ENCODE measurements around the gene RAP2A. TPM values are rescaled to one million over a fixed set of nuclear protein-coding genes. Genes with fewer than 3 reads are reported as not detected.

RAP2A gene
- total RNA-seq: 9.6 TPM

- peak; percentile 92 for DNase-seq (ENCODE audit: low spot score)
- ATAC-seq: peak; percentile 79
These were observed at the start of gene RAP2A for GRCh38 chr13:97433727-97434396. RAP2A (plus strand) TSS chr13:97434169; CDS start chr13:97434471, 302 bp downstream.

DNA sequence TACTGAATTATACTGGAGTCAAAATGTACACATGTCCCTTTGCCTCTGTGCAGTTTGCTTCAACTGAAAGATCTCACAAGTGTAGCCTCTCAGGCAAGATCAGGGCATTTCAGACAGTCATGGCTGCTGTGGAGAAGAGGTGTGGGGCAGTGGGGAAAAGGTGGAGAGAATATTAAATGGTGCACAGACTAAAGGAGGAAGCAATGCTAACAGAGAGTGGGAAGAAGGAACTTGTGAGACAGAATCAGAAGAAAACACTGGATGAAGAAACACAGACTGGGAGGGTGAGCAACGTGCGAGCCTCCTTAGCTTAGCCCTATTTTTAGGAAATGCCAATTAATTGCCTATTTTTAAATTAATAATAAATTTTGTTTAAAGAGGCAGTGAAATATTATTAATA, 49.6 kb upstream of the RAP2A start:
- ATAC-seq: no peak

DNA sequence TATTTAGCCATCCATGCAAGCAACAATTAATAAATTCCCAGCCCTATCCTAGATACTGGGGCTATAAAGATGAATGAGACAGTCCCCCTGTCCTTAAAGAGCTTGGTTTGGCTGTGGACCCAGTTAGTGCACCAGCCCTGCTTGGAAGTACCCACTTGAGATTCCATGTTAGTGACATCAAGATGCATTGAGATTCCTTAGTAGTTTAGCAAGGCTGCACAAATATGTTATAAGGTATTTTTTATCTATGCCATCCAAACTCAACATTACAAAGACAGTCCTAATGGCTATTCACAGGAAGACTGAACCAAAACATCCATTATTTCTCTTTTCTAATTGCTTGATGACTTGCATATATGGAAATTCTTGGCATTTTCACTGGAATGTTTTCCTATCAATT, 48.8 kb upstream of the RAP2A start:
- ATAC-seq: no peak
- DNase-seq (ENCODE audit: low spot score): no peak

More for the DNA sequence above, 49.6 kb upstream of the RAP2A start:
- no peak for DNase-seq (ENCODE audit: low spot score)

DNA sequence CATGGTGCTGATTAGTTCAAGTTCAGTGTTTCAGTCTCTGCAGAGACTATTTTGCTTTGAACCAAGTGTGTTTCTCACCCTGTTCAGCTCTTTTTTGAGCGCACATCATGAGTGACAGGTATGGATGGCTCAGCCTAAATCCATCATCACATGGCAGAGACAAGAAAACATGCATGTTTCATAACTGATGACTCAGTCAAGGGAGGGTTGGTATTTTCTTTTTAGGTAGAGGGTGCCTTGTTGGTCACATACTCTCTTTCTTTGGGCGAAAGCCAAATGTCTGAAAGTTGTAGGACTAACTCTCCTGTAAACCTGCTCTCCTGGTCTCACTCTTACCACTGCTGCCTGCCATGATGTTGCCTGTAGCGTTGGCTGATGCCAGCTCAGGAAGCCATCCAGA, 48.1 kb upstream of the RAP2A start:
- ATAC-seq (no peak), DNase-seq (ENCODE audit: low spot score) (no peak)

- ATAC-seq: peak; percentile 23
- DNase-seq (ENCODE audit: low spot score): no peak
These were observed 47.0 kb upstream of the RAP2A start for GRCh38 chr13:97386801-97387484.

- no peak for DNase-seq (ENCODE audit: low spot score)
- ATAC-seq: peak; percentile 40
These were observed 46.5 kb upstream of the RAP2A start for GRCh38 chr13:97387485-97387839.

DNA sequence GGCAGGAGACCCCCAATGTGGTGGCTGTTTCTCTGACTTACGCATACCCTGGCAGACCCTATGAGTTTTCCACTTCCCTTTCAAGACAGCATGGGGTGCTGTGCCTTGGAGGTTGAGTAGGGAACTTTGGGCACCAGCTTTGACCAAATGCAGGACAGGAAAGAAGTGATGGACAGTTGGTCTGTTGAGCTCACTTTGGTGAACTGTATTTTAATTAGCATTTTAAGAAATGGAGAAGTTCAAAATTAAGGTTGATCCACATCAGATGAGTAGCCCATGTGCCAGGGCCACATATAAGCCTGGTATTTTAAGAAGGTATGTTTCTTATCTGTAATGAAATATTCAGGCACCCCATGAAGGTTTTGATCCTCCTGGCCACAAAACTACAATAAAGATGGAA, 46.1 kb upstream of the RAP2A start:
- peak; percentile 34 for ATAC-seq
- DNase-seq (ENCODE audit: low spot score): no peak

GRCh38 chr13:97388373-97388772, 45.6 kb upstream of the RAP2A start:
- ATAC-seq (no peak), DNase-seq (ENCODE audit: low spot score) (no peak)

DNA sequence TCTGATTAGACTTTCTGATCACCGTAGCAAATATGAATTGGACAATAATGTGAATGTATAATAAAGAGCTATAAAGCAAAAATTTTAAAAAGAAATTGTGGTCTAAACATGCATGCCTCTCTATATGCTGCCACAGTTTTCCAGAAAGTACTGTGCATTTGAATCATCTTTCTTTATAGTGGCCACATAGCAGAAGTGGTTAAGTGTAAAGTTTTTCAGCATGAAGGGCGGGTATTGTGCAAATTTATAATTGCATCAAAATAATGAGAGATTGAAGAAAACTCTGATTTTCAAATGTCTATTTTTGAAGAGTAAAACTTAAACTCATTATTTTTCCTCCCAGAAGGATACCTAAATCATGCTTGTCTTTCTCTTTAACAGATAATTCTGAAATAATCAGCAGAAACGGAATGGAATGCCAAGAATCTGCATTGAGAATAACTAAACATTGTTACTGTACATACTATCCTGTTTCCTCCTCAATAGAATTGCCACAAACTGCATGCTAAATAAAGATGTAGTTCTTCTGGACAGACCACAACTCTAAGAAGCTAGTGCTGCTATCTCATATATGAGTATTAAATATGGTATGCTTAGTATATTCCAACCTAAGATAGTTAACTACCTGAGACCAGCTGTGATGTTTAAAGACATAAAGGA, 42.9 kb upstream of the RAP2A start:
- no peak for ATAC-seq
- DNase-seq (ENCODE audit: low spot score): no peak

- DNase-seq (ENCODE audit: low spot score) (no peak), ATAC-seq (no peak)
These were observed 41.9 kb upstream of the RAP2A start for GRCh38 chr13:97392020-97392419.

- no peak for DNase-seq (ENCODE audit: low spot score)
- no peak for ATAC-seq
These were observed 39.4 kb upstream of the RAP2A start for GRCh38 chr13:97394542-97394941.

DNA sequence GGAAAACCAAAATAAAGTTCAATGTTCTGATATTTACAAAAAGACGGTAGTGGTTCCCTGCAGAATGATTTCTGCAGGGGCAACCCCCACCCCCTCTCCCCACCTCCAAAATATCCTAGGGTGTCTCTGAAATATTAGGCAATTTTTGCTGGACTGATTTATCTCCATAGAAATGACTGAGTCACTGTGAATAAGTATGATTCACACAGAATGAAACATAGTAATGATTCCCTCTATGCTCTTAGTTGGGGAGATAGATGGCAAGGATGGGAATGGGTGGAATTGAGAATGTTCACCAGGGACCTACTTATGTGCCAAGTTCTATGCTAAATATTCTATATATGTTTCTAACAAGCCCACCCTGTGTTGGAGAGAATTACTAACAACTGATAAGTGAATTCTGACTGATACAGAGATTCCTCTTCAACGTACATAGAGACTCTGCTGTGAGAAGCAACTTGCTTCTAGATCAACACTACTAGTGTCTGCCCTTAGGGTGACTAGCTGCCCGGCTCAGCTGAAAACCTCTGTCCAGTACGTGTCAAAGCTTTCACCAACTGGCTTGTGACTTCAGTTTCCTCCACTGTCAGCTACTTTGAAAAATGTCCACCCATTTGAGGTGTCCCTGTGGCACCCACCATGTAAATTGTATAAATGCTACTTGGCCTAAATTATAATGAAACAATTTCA, 38.4 kb upstream of the RAP2A start:
- ATAC-seq (no peak), DNase-seq (ENCODE audit: low spot score) (no peak)

GRCh38 chr13:97397267-97397666, 36.7 kb upstream of the RAP2A start:
- ATAC-seq: no peak
- DNase-seq (ENCODE audit: low spot score): no peak

DNA sequence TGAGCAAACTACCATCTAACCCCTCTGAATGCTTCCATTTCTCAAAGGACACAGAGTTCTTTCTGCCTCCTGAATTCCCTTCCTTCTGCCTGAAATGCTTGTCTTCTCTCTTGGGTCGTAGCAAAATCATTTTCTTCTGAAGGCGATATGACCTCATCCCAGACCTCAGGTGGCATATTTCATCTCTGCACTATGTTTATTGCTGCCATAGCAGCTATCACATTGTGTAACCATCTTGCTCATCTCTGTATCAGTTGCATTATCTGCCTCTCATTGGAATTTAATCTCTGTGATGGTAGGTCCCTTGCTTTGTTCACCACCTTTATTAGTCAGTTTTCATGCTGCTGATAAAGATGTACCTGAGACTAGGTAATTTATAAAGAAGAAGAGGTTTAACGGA, 32.5 kb upstream of the RAP2A start:
- ATAC-seq (no peak), DNase-seq (ENCODE audit: low spot score) (no peak)

DNA sequence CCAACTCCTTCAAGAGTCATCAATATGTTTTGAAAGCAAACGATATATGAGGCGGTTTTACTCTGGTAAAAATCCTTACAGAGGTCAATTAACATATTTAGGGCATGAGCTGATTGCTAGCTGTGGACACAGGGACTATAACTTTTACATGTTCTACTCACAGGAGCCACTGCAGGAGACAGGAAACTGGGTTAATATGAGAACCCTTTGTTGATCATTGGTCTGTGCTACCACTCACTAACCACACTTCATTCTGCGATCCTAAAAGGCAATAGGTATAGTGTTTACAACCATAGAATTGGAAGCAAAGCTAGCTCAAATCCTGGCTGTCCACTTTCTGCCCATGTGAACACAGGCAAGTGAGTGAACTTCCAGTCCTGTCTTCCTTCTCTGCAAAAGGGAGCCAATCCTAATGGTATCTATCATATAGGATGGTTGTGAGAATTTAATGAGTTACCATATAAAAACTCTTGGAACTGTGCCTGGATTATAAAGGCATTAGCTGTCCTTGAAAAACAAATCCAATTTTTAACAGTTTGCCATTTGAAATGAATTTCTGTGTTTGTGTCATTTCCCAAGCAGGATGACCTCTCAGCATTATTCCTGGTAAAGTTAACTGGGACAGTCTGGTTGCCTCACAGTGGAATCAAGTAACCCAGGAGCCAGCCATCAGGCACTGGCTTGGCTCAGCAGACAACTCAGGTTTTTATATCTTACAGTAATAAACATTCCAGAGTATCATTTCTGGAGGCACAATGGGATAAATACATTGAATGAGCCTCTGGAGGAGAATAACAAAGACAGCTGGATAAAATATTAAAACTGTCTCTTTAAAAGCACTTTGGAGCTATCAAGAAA, 29.8 kb upstream of the RAP2A start:
- ATAC-seq: no peak

DNA sequence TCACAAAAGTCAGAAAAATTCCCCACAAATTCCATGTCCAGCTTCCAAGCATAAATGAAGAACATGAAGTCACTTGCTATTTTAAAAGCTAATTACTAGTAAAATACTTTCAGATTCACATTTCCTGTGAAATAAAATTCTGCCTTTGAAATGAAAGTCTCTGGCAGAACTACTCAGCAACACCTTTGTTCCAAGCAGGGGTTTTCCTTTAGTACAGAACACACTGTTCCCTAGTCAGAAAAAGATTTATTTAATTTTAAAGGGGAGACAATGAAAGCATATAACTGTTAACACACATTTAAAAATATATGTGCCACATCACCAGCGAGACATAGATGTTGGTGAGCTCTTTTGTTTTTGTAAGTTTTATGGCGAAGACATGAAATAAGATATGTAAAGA, 26.4 kb upstream of the RAP2A start:
- ATAC-seq (no peak), DNase-seq (ENCODE audit: low spot score) (no peak)

More for the DNA sequence above, 29.8 kb upstream of the RAP2A start:
- no peak for DNase-seq (ENCODE audit: low spot score)

DNA sequence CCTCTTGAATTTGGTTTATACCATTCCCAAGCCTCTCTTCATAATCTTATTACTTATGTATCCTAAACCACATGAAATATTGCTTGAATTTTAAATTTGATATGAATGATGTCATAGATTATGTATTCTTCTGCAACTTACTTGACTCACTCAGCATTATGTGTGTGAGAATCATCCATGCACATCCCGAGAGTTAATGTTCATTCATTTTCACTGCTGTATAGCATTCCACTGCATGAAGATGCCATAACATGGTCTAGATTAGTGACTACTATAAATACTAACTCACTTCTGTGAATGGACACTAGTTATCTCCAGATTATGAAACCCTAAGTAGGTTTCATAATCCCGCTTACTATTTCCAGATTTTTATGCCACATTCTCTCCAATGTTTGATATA, 25.0 kb upstream of the RAP2A start:
- ATAC-seq: no peak
- DNase-seq (ENCODE audit: low spot score): no peak

- ATAC-seq (no peak), DNase-seq (ENCODE audit: low spot score) (no peak)
These were observed 22.0 kb upstream of the RAP2A start for GRCh38 chr13:97411984-97412383.

- ATAC-seq (no peak), DNase-seq (ENCODE audit: low spot score) (no peak)
These were observed 20.3 kb upstream of the RAP2A start for GRCh38 chr13:97413694-97414093.

- ATAC-seq (no peak), DNase-seq (ENCODE audit: low spot score) (no peak)
These were observed 19.6 kb upstream of the RAP2A start for GRCh38 chr13:97414392-97414791.

- ATAC-seq (no peak), DNase-seq (ENCODE audit: low spot score) (no peak)
These were observed 16.3 kb upstream of the RAP2A start for GRCh38 chr13:97417698-97418097.

Measured in left lobe of liver (tissue), 2 donors.